ENCODE results near the gene MAP1LC3C. TPM values are rescaled to one million over a fixed set of nuclear protein-coding genes. Genes with fewer than 3 reads are reported as not detected.
"Not testable (repeated sequence)": the region's sequence is repeated elsewhere in the genome, so short reads cannot be mapped to it uniquely, and the experiment has no call there.

The MAP1LC3C gene
- total RNA-seq, 3 donors from 2014 or later = 7.2 to 10.8 (median 7.8) TPM

GRCh38 chr1:241997401-241997998 is 1.4 kb downstream of the MAP1LC3C start:
- TF ChIP-seq POLR2AphosphoS5 (IDR thresholded peaks at IDR 0.05) = no peak
- TF ChIP-seq CTCF (IDR thresholded peaks at IDR 0.05) = no peak
- no peak for TF ChIP-seq POLR2A (IDR thresholded peaks at IDR 0.05)
- Histone ChIP-seq H3K4me1 (no peaks in the 10 kb centered on the region), H3K27me3 (no peaks in the 10 kb centered on the region), H3K4me3 (no peak overlapping the region), H3K9me3 (no peaks in the 10 kb centered on the region), H3K36me3 (no peaks in the 10 kb centered on the region), H3K27ac (no peak overlapping the region)
- intact Hi-C loops (cut with DNase I; ENCODE audit: low total_unique reads) = no loop called here
- no peak for DNase-seq (ENCODE audit: low spot score in 2 of 2)

DNA sequence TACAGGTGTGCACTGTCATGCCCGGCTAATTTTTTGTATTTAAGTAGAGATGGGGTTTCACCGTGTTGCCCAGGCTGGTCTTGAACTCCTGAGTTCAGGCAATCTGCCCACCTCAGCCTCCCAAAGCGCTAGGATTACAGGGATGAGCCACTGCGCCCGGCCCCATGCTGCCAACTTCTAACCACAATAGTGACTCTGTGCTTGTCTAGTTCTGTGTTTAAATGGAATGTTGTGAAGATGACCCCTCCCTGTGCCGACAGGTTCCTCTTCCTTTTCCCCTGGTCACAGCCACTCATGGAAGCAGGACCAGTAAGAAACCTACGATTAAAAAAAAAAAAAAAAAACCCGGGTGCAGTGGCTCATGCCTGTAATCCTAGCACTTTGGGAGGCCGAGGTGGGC is 4.7 kb downstream of the MAP1LC3C start:
- Histone ChIP-seq H3K4me1 (no peaks in the 10 kb centered on the region), H3K9me3 (no peaks in the 10 kb centered on the region), H3K36me3 (no peaks in the 10 kb centered on the region), H3K27me3 (no peaks in the 10 kb centered on the region), H3K27ac (no peak overlapping the region), H3K4me3 (no peak overlapping the region)
- no peak for TF ChIP-seq POLR2A (IDR thresholded peaks at IDR 0.05)
- TF ChIP-seq CTCF (IDR thresholded peaks at IDR 0.05) = no peak
- TF ChIP-seq POLR2AphosphoS5 (IDR thresholded peaks at IDR 0.05) = no peak
- no peak for DNase-seq (ENCODE audit: low spot score in 2 of 2)
- intact Hi-C loops (cut with DNase I; ENCODE audit: low total_unique reads) = no loop called here

DNA sequence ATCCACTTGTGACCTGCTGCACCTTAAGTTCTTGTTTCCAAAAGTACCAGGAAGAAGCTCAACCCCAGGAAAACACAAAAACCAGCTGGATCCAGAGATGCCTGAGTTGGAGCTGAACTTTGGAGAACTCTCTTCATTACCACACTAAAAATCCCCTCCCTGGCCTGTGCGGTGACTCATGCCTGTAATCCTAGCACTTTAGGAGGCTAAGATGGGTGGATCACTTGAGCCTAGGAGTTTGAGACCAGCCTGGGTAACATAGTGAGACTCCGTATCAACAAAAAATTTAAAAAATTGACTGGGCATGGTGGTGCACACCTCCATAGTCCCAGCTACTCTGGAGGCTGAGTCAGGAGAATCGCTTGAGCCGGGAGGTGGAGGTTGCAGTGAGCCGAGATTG is 6.2 kb downstream of the MAP1LC3C start:
- Histone ChIP-seq H3K27ac (no peak overlapping the region), H3K4me3 (no peak overlapping the region), H3K4me1 (no peaks in the 10 kb centered on the region), H3K27me3 (no peaks in the 10 kb centered on the region), H3K36me3 (no peaks in the 10 kb centered on the region), H3K9me3 (no peaks in the 10 kb centered on the region)
- DNase-seq (ENCODE audit: low spot score in 2 of 2) = no peak
- no peak for TF ChIP-seq POLR2A (IDR thresholded peaks at IDR 0.05)
- no peak for TF ChIP-seq POLR2AphosphoS5 (IDR thresholded peaks at IDR 0.05)
- TF ChIP-seq CTCF (IDR thresholded peaks at IDR 0.05) = no peak
- intact Hi-C loops (cut with DNase I; ENCODE audit: low total_unique reads) = no loop called here

DNA sequence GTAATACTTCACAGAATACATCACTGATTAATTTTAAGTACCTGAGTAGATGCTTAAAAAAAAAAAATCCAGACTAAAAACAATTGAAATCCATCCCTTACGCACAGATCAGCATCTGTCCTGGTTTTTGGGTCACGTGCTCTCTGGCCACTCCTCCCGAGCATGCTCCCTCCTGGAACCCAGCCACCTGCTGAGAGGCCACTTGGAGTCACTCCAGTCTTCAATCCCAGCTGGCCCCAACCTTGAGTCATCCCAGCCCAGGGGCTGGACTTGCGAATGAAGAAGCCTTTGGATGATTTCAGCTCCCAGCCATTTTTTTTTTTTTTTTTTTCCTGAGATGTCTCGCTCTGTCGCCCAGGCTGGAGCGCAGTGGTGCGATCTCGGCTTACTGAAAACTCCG is 8.9 kb downstream of the MAP1LC3C start:
- H3K36me3 ChIP-seq = no peaks in the 10 kb centered on the region
- no peak for TF ChIP-seq POLR2A (IDR thresholded peaks at IDR 0.05)
- peak in 1 of 3 donors; percentile 42 for TF ChIP-seq POLR2AphosphoS5 (IDR thresholded peaks at IDR 0.05)
- no peaks in the 10 kb centered on the region for H3K4me1 ChIP-seq

DNA sequence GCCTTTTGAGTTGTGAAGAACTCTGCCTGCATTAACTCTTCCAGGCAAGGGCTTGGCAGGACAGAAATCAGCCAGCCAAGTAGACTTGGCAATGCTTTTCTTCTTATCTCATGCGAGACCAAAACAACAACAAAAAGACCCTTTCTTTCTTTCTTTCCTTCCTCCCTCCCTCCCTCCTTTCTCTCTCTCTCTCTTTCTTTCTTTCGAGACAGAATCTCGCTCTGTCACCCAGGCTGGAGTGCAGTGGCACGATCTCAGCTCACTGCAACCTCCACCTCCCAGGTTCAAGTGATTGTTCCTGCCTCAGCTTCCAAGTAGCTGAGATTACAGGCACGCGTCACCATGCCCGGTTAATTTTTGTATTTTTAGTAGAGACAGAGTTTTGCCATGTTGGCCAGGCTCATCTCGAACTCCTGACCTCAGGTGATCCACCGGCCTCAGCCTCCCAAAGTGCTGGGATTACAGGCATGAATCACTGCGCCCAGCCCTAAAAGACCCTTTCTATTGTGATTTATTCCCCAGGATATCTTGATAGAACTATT is 10.4 kb downstream of the MAP1LC3C start:
- H3K27ac ChIP-seq; H3K4me1 ChIP-seq; DNase-seq (ENCODE audit: low spot score in 2 of 2); H3K9me3 ChIP-seq; intact Hi-C loops (cut with DNase I; ENCODE audit: low total_unique reads); H3K36me3 ChIP-seq; H3K27me3 ChIP-seq; H3K4me3 ChIP-seq: not testable (repeated sequence)

More for the DNA sequence above, 8.9 kb downstream of the MAP1LC3C start:
- H3K27me3 ChIP-seq = no peaks in the 10 kb centered on the region
- no peak overlapping the region for H3K27ac ChIP-seq
- H3K9me3 ChIP-seq = no peaks in the 10 kb centered on the region
- H3K4me3 ChIP-seq = no peak overlapping the region
- intact Hi-C loops (cut with DNase I; ENCODE audit: low total_unique reads) = no loop called here
- peak; percentile 44 to 64 for DNase-seq (ENCODE audit: low spot score in 2 of 2)

DNA sequence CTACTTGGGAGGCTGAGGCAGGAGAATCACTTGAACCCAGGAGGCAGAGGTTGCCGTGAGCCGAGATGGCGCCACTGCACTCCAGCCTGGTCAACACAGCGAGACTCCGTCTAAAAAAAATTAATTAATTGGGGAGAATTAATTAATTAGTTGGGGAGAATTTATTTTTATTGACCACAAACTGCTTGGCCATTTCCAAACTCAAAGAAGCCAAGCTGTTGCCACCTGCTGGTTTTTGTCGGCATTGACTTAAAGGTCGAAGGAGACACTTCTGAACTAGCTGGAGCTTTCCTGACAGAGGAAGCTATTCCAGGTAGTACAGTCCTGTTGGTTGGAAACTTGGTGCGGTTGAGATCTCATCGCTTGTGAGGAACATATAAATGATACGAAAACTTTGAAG is 13.1 kb downstream of the MAP1LC3C start:
- Histone ChIP-seq H3K27me3 (no peaks in the 10 kb centered on the region), H3K36me3 (no peaks in the 10 kb centered on the region), H3K9me3 (no peaks in the 10 kb centered on the region), H3K4me3 (no peak overlapping the region), H3K27ac (no peak overlapping the region), H3K4me1 (no peaks in the 10 kb centered on the region)
- intact Hi-C loops (cut with DNase I; ENCODE audit: low total_unique reads) = no loop called here
- DNase-seq (ENCODE audit: low spot score in 2 of 2) = no peak
- TF ChIP-seq POLR2A (IDR thresholded peaks at IDR 0.05) (no peak), CTCF (IDR thresholded peaks at IDR 0.05) (no peak), POLR2AphosphoS5 (IDR thresholded peaks at IDR 0.05) (no peak)

All from breast epithelium (tissue), 4 donors.